ENCODE data around the gene HAO2. TPM values are rescaled to one million over a fixed set of nuclear protein-coding genes. Genes with fewer than 3 reads are reported as not detected.

HAO2 gene
- polyA plus RNA-seq, 1 donor = not detected

- no peak for DNase-seq
Observed at GRCh38 chr1:119380983-119381662, 12.5 kb downstream of the HAO2 start.

- no peak for DNase-seq
Observed at GRCh38 chr1:119384591-119384990, 16.0 kb downstream of the HAO2 start.

DNA sequence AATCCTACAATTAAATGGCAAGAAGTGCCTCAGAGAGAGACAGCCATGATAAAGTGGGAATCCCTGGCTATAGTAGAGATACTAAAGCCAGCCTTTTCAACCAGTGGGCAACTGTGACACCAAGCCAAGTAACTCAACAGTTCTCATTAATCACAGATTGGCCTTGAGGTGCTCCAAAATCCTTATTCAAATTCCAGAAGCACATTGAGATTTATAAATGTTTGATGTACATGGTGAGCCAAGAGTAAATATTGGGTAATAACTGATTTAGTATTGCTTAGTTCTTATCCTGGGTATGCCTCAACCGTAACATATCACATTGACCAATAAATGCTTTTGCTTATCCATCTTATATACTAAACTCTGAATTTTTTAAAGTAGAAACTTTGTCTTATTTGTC is 17.1 kb downstream of the HAO2 start:
- no peak for DNase-seq

- no peak for DNase-seq
Observed at GRCh38 chr1:119387858-119388257, 19.3 kb downstream of the HAO2 start.

GRCh38 chr1:119388450-119388849 is 19.9 kb downstream of the HAO2 start:
- DNase-seq = no peak

GRCh38 chr1:119390526-119390925 is 21.9 kb downstream of the HAO2 start:
- DNase-seq = no peak

GRCh38 chr1:119391749-119392148 is 23.2 kb downstream of the HAO2 start:
- DNase-seq = no peak

GRCh38 chr1:119394085-119394484 is 25.5 kb downstream of the HAO2 start:
- DNase-seq = no peak

GRCh38 chr1:119396982-119397381 is 28.4 kb downstream of the HAO2 start:
- no peak for DNase-seq

- no peak for DNase-seq
Observed at GRCh38 chr1:119397986-119398385, 29.4 kb downstream of the HAO2 start.

- no peak for DNase-seq
Observed at GRCh38 chr1:119404736-119405135, 36.2 kb downstream of the HAO2 start.

GRCh38 chr1:119409731-119410130 is 41.1 kb downstream of the HAO2 start:
- DNase-seq = peak; percentile 15

DNA sequence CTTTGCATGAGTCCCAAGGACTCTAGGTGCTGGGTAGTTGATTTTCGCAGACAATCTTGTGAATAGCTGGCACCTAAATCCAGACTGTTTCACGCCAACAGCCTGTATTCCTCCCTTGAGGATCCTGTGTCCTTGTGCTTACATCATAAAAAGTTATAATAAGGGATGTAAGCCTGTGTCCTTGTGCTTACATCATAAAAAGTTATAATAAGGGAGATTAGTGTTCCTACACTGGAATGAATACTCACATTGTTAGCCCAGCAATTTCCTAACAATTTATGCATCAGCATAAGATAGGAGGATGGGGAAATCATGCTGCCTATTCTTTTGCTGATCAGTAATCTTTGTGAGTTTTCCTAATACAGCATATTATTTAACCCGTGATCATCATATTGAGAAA is 42.4 kb downstream of the HAO2 start:
- no peak for DNase-seq

- DNase-seq = no peak
Observed at GRCh38 chr1:119414950-119415349, 46.4 kb downstream of the HAO2 start, which contains the start of gene HSD3B2. HSD3B2 (plus strand) TSS chr1:119415150; CDS start chr1:119415420, 270 bp downstream.

- no peak for DNase-seq
Observed at GRCh38 chr1:119416006-119416640, 47.5 kb downstream of the HAO2 start.

GRCh38 chr1:119419109-119419508 is 50.5 kb downstream of the HAO2 start:
- no peak for DNase-seq

- DNase-seq = no peak
Observed at GRCh38 chr1:119420638-119421037, 52.1 kb downstream of the HAO2 start.

- no peak for DNase-seq
Observed at GRCh38 chr1:119422631-119423030, 54.0 kb downstream of the HAO2 start.

GRCh38 chr1:119428991-119429390 is 60.4 kb downstream of the HAO2 start:
- no peak for DNase-seq

GRCh38 chr1:119429687-119430086 is 61.1 kb downstream of the HAO2 start:
- no peak for DNase-seq

GRCh38 chr1:119430486-119430885 is 61.9 kb downstream of the HAO2 start:
- no peak for DNase-seq

- no peak for DNase-seq
Observed at GRCh38 chr1:119431836-119432235, 63.3 kb downstream of the HAO2 start.

DNA sequence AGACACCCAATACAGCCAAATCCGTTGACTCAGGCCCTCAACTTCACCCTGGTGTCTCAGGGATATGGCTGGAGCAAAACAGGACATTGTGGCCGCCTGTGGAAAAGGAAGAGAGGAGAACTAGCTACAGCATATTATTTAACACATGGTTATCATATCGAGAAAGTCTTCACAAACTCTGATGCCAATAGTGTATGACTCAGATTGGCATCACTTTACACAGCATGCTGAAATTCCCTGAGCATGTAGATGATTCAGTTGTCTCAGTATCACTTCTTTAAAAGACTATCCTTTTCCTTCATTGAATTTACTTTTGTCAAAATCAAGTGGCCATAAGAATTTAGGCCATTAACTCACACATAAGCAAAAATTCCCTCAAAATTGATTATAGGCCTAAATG is 66.5 kb downstream of the HAO2 start:
- no peak for DNase-seq

DNA sequence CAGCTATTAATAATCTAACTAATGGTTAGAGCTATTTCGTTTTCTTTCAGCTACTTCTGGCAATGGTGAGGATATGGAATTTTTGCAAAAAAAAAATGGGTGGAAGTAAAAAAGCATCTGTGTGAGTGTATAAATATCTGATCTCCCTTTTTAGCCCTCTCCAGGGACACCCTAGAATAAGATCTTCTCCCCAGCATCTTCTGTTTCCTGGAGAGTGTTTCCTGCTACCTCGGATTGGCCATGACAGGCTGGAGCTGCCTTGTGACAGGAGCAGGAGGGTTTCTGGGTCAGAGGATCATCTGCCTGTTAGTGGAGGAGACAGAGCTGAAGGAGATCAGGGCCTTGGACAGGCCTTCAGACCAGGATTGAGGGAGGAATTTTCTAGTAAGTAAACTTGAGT is 70.2 kb downstream of the HAO2 start:
- no peak for DNase-seq
